ENCODE measurements around the gene EYS. TPM values are rescaled to one million over a fixed set of nuclear protein-coding genes. Genes with fewer than 3 reads are reported as not detected.

EYS gene
- total and polyA plus RNA-seq, 2 of the 8 experiments (the other 6 are each of a cell fraction or from before 2014, with no cell fraction given), result 0.05 to 0.13 TPM

- Histone ChIP-seq H3K23me2 (ENCODE audit: low read depth, low read length) (no peaks in the 10 kb centered on the region), H2BK5ac (ENCODE audit: low read depth, low read length) (no peak overlapping the region), H4K20me1 (replicated peaks in 1 of 2; ENCODE audit: control insufficient read depth in 1 of 2, insufficient read depth in 2 of 2, low read length in 2 of 2) (no peaks in the 10 kb centered on the region), H3K18ac (ENCODE audit: extremely low read depth, low read length) (no peak overlapping the region), H2BK20ac (ENCODE audit: low read length) (no peak overlapping the region), H3K9ac (replicated peaks in 1 of 4; ENCODE audit: extremely low read depth in 1 of 4, low read depth in 3 of 4, low read length in 3 of 4) (no peak overlapping the region), H3K36me3 (ENCODE audit: control insufficient read depth in 2 of 4, insufficient read depth in 4 of 4, low read length in 3 of 4) (no peaks in the 10 kb centered on the region), H3K27ac (ENCODE audit: low read depth, low read length) (no peak overlapping the region), H3K56ac (replicated peaks; ENCODE audit: insufficient read length, low read depth, low read length) (no peak overlapping the region), H3K79me1 (ENCODE audit: low read depth, low read length) (no peaks in the 10 kb centered on the region), H2BK12ac (ENCODE audit: low read depth, low read length) (no peak overlapping the region), H3K14ac (ENCODE audit: insufficient read length) (no peak overlapping the region), H3K4me3 (ENCODE audit: extremely low read depth in 1 of 4, insufficient read depth in 2 of 4, low read depth in 3 of 4, low read length in 4 of 4) (no peak overlapping the region), H4K91ac (replicated peaks; ENCODE audit: insufficient read length, low read length) (no peak overlapping the region), H3K79me2 (ENCODE audit: control insufficient read depth in 1 of 2, insufficient read depth in 2 of 2, low read length in 2 of 2) (no peaks in the 10 kb centered on the region), H2BK15ac (ENCODE audit: low read length) (no peak overlapping the region), H3K9me3 (ENCODE audit: insufficient read depth in 2 of 2, low read depth in 1 of 2, low read length in 1 of 2) (no peaks in the 10 kb centered on the region), H2BK120ac (replicated peaks; ENCODE audit: low read depth, low read length) (no peak overlapping the region), H3K4me2 (ENCODE audit: insufficient read depth in 1 of 2, low read depth in 2 of 2, low read length in 2 of 2) (no peak overlapping the region), H2AFZ (ENCODE audit: low read length) (no peak overlapping the region), H2AK5ac (ENCODE audit: low read depth, low read length) (no peak overlapping the region), H3K4me1 (replicated peaks in 1 of 4; ENCODE audit: control insufficient read depth in 3 of 4, insufficient read depth in 4 of 4, low read length in 3 of 4) (no peaks in the 10 kb centered on the region), H3K4ac (replicated peaks; ENCODE audit: insufficient read length, low read depth, low read length) (no peak overlapping the region), H3K23ac (ENCODE audit: insufficient read length) (no peak overlapping the region), H4K8ac (ENCODE audit: extremely low read depth, insufficient read depth, low read length) (no peak overlapping the region), H3K27me3 (replicated peaks in 1 of 4; ENCODE audit: control insufficient read depth in 3 of 4, extremely low read depth in 1 of 4, insufficient read depth in 3 of 4, low read length in 3 of 4) (no peaks in the 10 kb centered on the region), H4K5ac (ENCODE audit: insufficient read length, low read depth, low read length) (no peak overlapping the region)
- POLR2A ChIA-PET (ENCODE audit: partially characterized antibody), result no interaction called here
- FAIRE-seq (no peak), DNase-seq (ENCODE audit: low read depth in 1 of 2, low spot score in 2 of 2) (no peak)
- WGBS, 2 experiments (ENCODE audit: extremely low coverage in 1 of 2, insufficient coverage in 1 of 2, insufficient read length in 1 of 2, insufficient replicate concordance in 2 of 2, low coverage in 1 of 2, low lambda C conversion rate in 2 of 2, missing lambda C conversion rate in 1 of 2), result 87% methylated on average over 2 of the region's 2 CpGs; no CpG with 5 or more reads in 1 of the 2 experiments
- CTCF ChIA-PET (ENCODE audit: partially characterized antibody), result no interaction called here
- TF ChIP-seq FOSL1 (IDR thresholded peaks at IDR 0.05; ENCODE audit: insufficient read depth, low read depth, low read length) (no peak), EZH2 (IDR thresholded peaks at IDR 0.05; ENCODE audit: low read depth, low read length, severe bottlenecking) (no peak), MAX (IDR thresholded peaks at IDR 0.05) (no peak), CEBPB (IDR thresholded peaks at IDR 0.05; ENCODE audit: low read depth, low read length) (no peak), NRF1 (IDR thresholded peaks at IDR 0.05; ENCODE audit: low read depth, low read length) (no peak), SIRT6 (IDR thresholded peaks at IDR 0.05; ENCODE audit: low read length) (no peak), BRCA1 (IDR thresholded peaks at IDR 0.05; ENCODE audit: low read depth, low read length) (no peak), ASH2L (IDR thresholded peaks at IDR 0.05; ENCODE audit: low read length) (no peak), KDM1A (IDR thresholded peaks at IDR 0.05; ENCODE audit: borderline replicate concordance, low read length) (no peak), EP300 (IDR thresholded peaks at IDR 0.05; ENCODE audit: borderline replicate concordance in 1 of 2, low read depth in 2 of 2, low read length in 2 of 2) (no peak), CREB1 (IDR thresholded peaks at IDR 0.05) (no peak), CTCF (IDR thresholded peaks at IDR 0.05; ENCODE audit: control extremely low read depth in 1 of 3, insufficient read depth in 1 of 3, low read depth in 1 of 3, low read length in 3 of 3) (no peak), KDM5A (IDR thresholded peaks at IDR 0.05; ENCODE audit: low read length) (no peak)
Observed at GRCh38 chr6:63839485-63839884, 1867.5 kb downstream of the EYS start.

All from H1 (cell line).